ENCODE results near the gene EPHA7.

The EPHA7 gene

GRCh38 chr6:93323630-93324029, 95.7 kb downstream of the EPHA7 start:
- ChIA-PET POLR2A (ENCODE audit: low non-redundant PET) (no interaction called here), CTCF (interaction anchor here (0.5 kb wide), 1 partner anchor 18 kb away, joined by 3 read pairs; no protein-coding TSS in a partner anchor)
- no peak for TF ChIP-seq CTCF (conservative IDR thresholded peaks at IDR 0.05; ENCODE audit: low read depth)
- DNase-seq (ENCODE audit: low spot score) = no peak
- no peak overlapping the region for H3K27ac ChIP-seq

- no peak for TF ChIP-seq CTCF (conservative IDR thresholded peaks at IDR 0.05; ENCODE audit: low read depth)
- DNase-seq (ENCODE audit: low spot score) = no peak
- ChIA-PET CTCF (no interaction called here), POLR2A (ENCODE audit: low non-redundant PET) (no interaction called here)
- no peak overlapping the region for H3K27ac ChIP-seq
Measured at GRCh38 chr6:93322651-93323050, 96.7 kb downstream of the EPHA7 start.

GRCh38 chr6:93319304-93319703, 100.1 kb downstream of the EPHA7 start:
- CTCF ChIA-PET = interaction anchor here (0.9 kb wide), 1 partner anchor 105 kb away, joined by 3 read pairs; no protein-coding TSS in a partner anchor
- POLR2A ChIA-PET (ENCODE audit: low non-redundant PET) = no interaction called here
- TF ChIP-seq CTCF (conservative IDR thresholded peaks at IDR 0.05; ENCODE audit: low read depth) = no peak
- DNase-seq (ENCODE audit: low spot score) = no peak
- no peak overlapping the region for H3K27ac ChIP-seq

- DNase-seq (ENCODE audit: low spot score) = no peak
- POLR2A ChIA-PET (ENCODE audit: low non-redundant PET) = no interaction called here
Measured at GRCh38 chr6:93318121-93318520, 101.2 kb downstream of the EPHA7 start.

GRCh38 chr6:93317592-93317991, 101.8 kb downstream of the EPHA7 start:
- ChIA-PET CTCF (interaction anchor here (0.7 kb wide), 1 partner anchor 48 kb away, joined by 4 read pairs; no protein-coding TSS in a partner anchor), POLR2A (ENCODE audit: low non-redundant PET) (no interaction called here)

More at GRCh38 chr6:93318121-93318520, 101.2 kb downstream of the EPHA7 start:
- CTCF ChIA-PET = no interaction called here
- TF ChIP-seq CTCF (conservative IDR thresholded peaks at IDR 0.05; ENCODE audit: low read depth) = no peak
- H3K27ac ChIP-seq = no peak overlapping the region

GRCh38 chr6:93307505-93308409, 111.6 kb downstream of the EPHA7 start:
- ChIA-PET POLR2A (ENCODE audit: low non-redundant PET) (no interaction called here), CTCF (interaction anchor here (0.7 kb wide), 1 partner anchor 211 kb away, joined by 3 read pairs; no protein-coding TSS in a partner anchor)
- no peak for TF ChIP-seq CTCF (conservative IDR thresholded peaks at IDR 0.05; ENCODE audit: low read depth)
- no peak overlapping the region for H3K27ac ChIP-seq
- DNase-seq (ENCODE audit: low spot score) = no peak

More at GRCh38 chr6:93317592-93317991, 101.8 kb downstream of the EPHA7 start:
- TF ChIP-seq CTCF (conservative IDR thresholded peaks at IDR 0.05; ENCODE audit: low read depth) = no peak
- H3K27ac ChIP-seq = no peak overlapping the region
- DNase-seq (ENCODE audit: low spot score) = no peak
